A549 (cell line): ENCODE data around the gene ACER2. TPM values are rescaled to one million over a fixed set of nuclear protein-coding genes. Genes with fewer than 3 reads are reported as not detected.

Source experiments
- ATAC-seq, 2 experiments: fragments of 200-7000 bp in 1 of 2; fragments of >200 bp in 1 of 2; cut with Nextera tagmentation in 1 of 2; cut with Tn5 transposase in 1 of 2; 3 replicates each; pipeline versions ENCODE4 v1.8.0 to v1.9.1; 2018 to 2020; ENCODE audit warnings: mild to moderate bottlenecking in 1 of 2, moderate library complexity in 1 of 2
- CTCF ChIA-PET: fragments of 300-600 bp; sonication (Branson Sonifier 250); formaldehyde crosslinking; extraction: SDS; loops from one replicate; lab custom pipeline; 2021; ENCODE audit warnings: antibody characterized with exemption, inconsistent platforms; lab: Yijun Ruan, JAX
- POLR2A ChIA-PET: fragments of 350-600 bp; formaldehyde crosslinking; extraction: SDS; loops from one replicate; lab custom pipeline; 2021; ENCODE audit warnings: antibody characterized with exemption, inconsistent platforms; lab: Yijun Ruan, JAX
- DNase-seq, 2 experiments: peaks; one replicate each; pipeline versions ENCODE4 v3.0.0 to v3.0.0-alpha.2; 2011 to 2016; ENCODE audit warnings: low read depth in 1 of 2, low spot score in 1 of 2
- FAIRE-seq: peaks from 2 replicates; lab custom pipeline; 2011; peaks lifted over from hg19 to GRCh38; lab: Jason Lieb, UNC
- H3K27ac ChIP-seq, 2 experiments: fragments of >200 bp; sonication (Bioruptor Twin); formaldehyde crosslinking; 3 replicates each; pipeline ENCODE4 v1.5.1; 2016 to 2017
- H3K4me1 ChIP-seq: fragments of >200 bp; sonication (Bioruptor Twin); formaldehyde crosslinking; 3 replicates; pipeline ENCODE4 v1.6.1; 2016
- H3K4me2 ChIP-seq: fragments of >200 bp; sonication (Bioruptor Twin); formaldehyde crosslinking; 3 replicates; pipeline ENCODE4 v1.6.1; 2016
- H3K4me3 ChIP-seq: fragments of >200 bp; sonication (Bioruptor Twin); formaldehyde crosslinking; 3 replicates; pipeline ENCODE4 v1.5.1; 2016
- H3K9me3 ChIP-seq: fragments of >200 bp; sonication (Bioruptor Twin); formaldehyde crosslinking; 3 replicates; pipeline ENCODE4 v1.6.1; 2016
- BHLHE40 ChIP-seq: IDR thresholded peaks from 2 replicates; pipeline ENCODE4 v1.6.1; 2012; ENCODE audit warnings: low read depth, low read length, inconsistent platforms
- CBX2 ChIP-seq: fragments of 200-600 bp; sonication (generic); IDR thresholded peaks from 2 replicates; pipeline ENCODE4 v1.6.1; 2016; ENCODE audit warnings: low read depth, mild to moderate bottlenecking, borderline replicate concordance
- EHF ChIP-seq: fragments of 250-450 bp; sonication (Bioruptor Pico); IDR thresholded peaks from 2 replicates; pipeline ENCODE4 v1.5.0; 2020; ENCODE audit warnings: mild to moderate bottlenecking
- EHMT2 ChIP-seq: fragments of 200-600 bp; sonication (generic); IDR thresholded peaks from 2 replicates; pipeline ENCODE4 v1.6.1; 2016; ENCODE audit warnings: antibody characterized with exemption, low read depth, mild to moderate bottlenecking, moderate library complexity
- ESRRA ChIP-seq: fragments of 150-350 bp; IDR thresholded peaks from 2 replicates; pipeline ENCODE4 v1.6.1; 2014; ENCODE audit warnings: mild to moderate bottlenecking, low read length, borderline replicate concordance
- FOXS1 ChIP-seq: fragments of 250-450 bp; sonication (Bioruptor Pico); IDR thresholded peaks from 2 replicates; pipeline ENCODE4 v1.5.0; 2020; ENCODE audit warnings: mild to moderate bottlenecking, moderate library complexity
- GATA3 ChIP-seq: IDR thresholded peaks from 2 replicates; pipeline ENCODE4 v1.6.1; 2012; ENCODE audit warnings: borderline replicate concordance
- HOXB13 ChIP-seq: fragments of 250-450 bp; sonication (Bioruptor Pico); IDR thresholded peaks from 2 replicates; pipeline ENCODE4 v1.5.0; 2020; ENCODE audit warnings: low read depth, mild to moderate bottlenecking, moderate library complexity
- JUNB ChIP-seq: fragments of >200 bp; sonication (Bioruptor Twin); formaldehyde crosslinking; IDR thresholded peaks from 2 replicates; pipeline ENCODE4 v1.6.1; 2016
- MAFK ChIP-seq: fragments of 450-650 bp; IDR thresholded peaks from 2 replicates; pipeline ENCODE4 v1.6.1; 2014; ENCODE audit not compliant: partially characterized antibody
- MAZ ChIP-seq: fragments of 150-350 bp; IDR thresholded peaks from 2 replicates; pipeline ENCODE4 v1.6.1; 2014; ENCODE audit warnings: antibody characterized with exemption, low read depth, low read length, borderline replicate concordance
- NPAS2 ChIP-seq: fragments of 250-450 bp; sonication (Bioruptor Pico); IDR thresholded peaks from 2 replicates; pipeline ENCODE4 v1.8.0; 2022; ENCODE audit warnings: mild to moderate bottlenecking, moderate library complexity, borderline replicate concordance
- PHF8 ChIP-seq: fragments of 200-600 bp; sonication (generic); IDR thresholded peaks from 2 replicates; pipeline ENCODE4 v1.6.1; 2016; ENCODE audit warnings: low read depth, mild to moderate bottlenecking, antibody characterized with exemption, moderate library complexity, borderline replicate concordance
- POLR2A ChIP-seq: IDR thresholded peaks from 2 replicates; pipeline ENCODE4 v1.6.1; 2012; ENCODE audit warnings: mild to moderate bottlenecking, low read length
- POLR2AphosphoS2 ChIP-seq: conservative IDR thresholded peaks from 2 replicates; pipeline ENCODE4 v1.6.1; 2012; ENCODE audit warnings: low read length, improper control_type of control experiment, inconsistent platforms
- RAD21 ChIP-seq, 2 experiments: fragments of >200 bp in 1 of 2; sonication (Bioruptor Twin) in 1 of 2; formaldehyde crosslinking in 1 of 2; IDR thresholded peaks in 1 of 2; conservative IDR thresholded peaks in 1 of 2; 2 replicates in 1 of 2; 3 replicates in 1 of 2; pipeline ENCODE4 v1.6.1; 2012 to 2018; ENCODE audit warnings: inconsistent platforms in 1 of 2
- SREBF2 ChIP-seq: fragments of 450-650 bp; IDR thresholded peaks from 2 replicates; pipeline ENCODE4 v1.6.1; 2014; ENCODE audit warnings: mild to moderate bottlenecking, moderate library complexity
- ZC3H11A ChIP-seq: fragments of 450-650 bp; IDR thresholded peaks from 2 replicates; pipeline ENCODE4 v1.6.1; 2014; ENCODE audit warnings: antibody characterized with exemption, mild to moderate bottlenecking
- WGBS: methylation state at CpG from one replicate; pipeline ENCODE4 v1.1.6; 2017; ENCODE audit errors: missing lambda C conversion rate; 5-methylcytosine and 5-hydroxymethylcytosine counted together
- polyA plus RNA-seq, 4 experiments: library from polyadenylated mRNA; depleted of rRNA in 3 of 4; stranded (reverse); fragments of >200 nt; fragmentation: RNase III in 1 of 4; extraction: RNeasy Plus Mini Kit Qiagen cat#74134 plus additional on column Dnase treatment in 1 of 4; gene quantifications; 2 replicates in 3 of 4; 3 replicates in 1 of 4; pipeline ENCODE4 v1.2.3, GENCODE V29; 2011 to 2017
- TF ChIP-seq, protein P1 (sequence below): fragments of 250-450 bp; sonication (Bioruptor Pico); IDR thresholded peaks from 2 replicates; pipeline ENCODE4 v1.5.0; 2020; ENCODE audit warnings: low read depth, mild to moderate bottlenecking, moderate library complexity
- TF ChIP-seq, protein P2 (sequence below): fragments of 200-600 bp; sonication (generic); IDR thresholded peaks from 2 replicates; pipeline ENCODE4 v1.6.1; 2016; ENCODE audit warnings: antibody characterized with exemption, mild to moderate bottlenecking, moderate library complexity
- TF ChIP-seq, protein P3 (sequence below): fragments of 150-350 bp; IDR thresholded peaks from 2 replicates; pipeline ENCODE4 v1.6.1; 2014; ENCODE audit warnings: low read depth, mild to moderate bottlenecking, low read length
- TF ChIP-seq, protein P4 (sequence below): fragments of 250-450 bp; sonication (Bioruptor Pico); IDR thresholded peaks from 2 replicates; pipeline ENCODE4 v1.5.0; 2021; ENCODE audit warnings: mild to moderate bottlenecking, moderate library complexity, borderline replicate concordance
- TF ChIP-seq, protein P5 (sequence below): IDR thresholded peaks from 2 replicates; pipeline ENCODE4 v1.6.1; 2012
- TF ChIP-seq, protein P6 (sequence below): IDR thresholded peaks from 2 replicates; pipeline ENCODE4 v1.6.1; 2012; ENCODE audit warnings: low read depth, borderline replicate concordance

ACER2 gene
- polyA plus RNA-seq, 2 of the 4 experiments (the other 2 are of a cell fraction), result 1.1 to 3.7 TPM

DNA sequence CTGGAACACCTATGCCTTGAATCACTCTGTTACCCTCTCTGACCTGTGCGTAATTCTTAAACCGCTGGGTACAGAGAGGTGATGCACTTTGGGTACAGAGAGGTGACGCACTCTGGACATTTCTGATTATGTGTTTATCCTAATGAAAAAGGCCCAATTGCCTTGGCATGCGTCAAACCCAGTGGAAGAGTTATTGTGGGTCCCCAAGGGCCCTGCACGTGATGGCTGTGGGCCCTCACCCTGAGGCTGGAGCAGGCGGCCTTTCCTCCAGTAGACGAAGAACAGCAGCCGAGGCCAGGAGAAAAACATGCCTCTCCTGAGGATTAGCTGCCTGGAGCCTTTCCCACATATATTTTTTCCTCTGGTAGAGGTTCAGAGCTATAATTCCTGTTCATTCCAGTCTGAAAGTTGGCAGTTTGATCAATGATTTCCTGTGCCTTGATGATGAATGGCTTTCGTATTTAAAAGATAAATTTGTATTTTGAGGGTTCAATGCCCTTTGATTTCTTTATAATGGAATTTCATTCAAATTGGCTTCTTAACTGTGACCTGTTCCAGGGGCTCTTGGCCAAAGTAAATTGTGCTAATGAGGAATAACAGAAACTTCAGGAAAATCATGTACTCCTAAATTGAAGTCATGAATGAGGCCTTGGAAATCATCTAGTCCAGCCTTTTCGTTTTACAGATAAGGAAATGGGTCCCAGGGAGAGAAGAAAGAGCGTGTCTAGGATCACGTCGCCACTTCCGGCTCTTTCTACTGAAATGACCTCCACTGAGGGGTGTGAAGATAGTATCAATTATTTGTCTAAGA lies 22.8 kb downstream of the ACER2 start:
- ChIA-PET POLR2A (no interaction called here), CTCF (interaction anchor here (2.0 kb wide), 1 partner anchor 33 kb away, joined by 15 read pairs; no protein-coding TSS in a partner anchor)
- FAIRE-seq (no peak), ATAC-seq (no peak), DNase-seq (no peak)
- Histone ChIP-seq H3K4me1 (no peaks in the 10 kb centered on the region), H3K9me3 (no peaks in the 10 kb centered on the region), H3K27ac (no peak overlapping the region), H3K4me3 (no peak overlapping the region), H3K4me2 (no peak overlapping the region)
- WGBS, result 89% methylated on average over 14 of the region's 14 CpGs
- TF ChIP-seq RAD21 (conservative IDR thresholded peaks at IDR 0.05 in 1 of 2, IDR thresholded peaks at IDR 0.05 in 1 of 2) (no peak), EHF (CRISPR knock-in tag) (no peak), SREBF2 (no peak), BHLHE40 (no peak), POLR2AphosphoS2 (no peak), HOXB13 (no peak), GATA3 (no peak), FOXS1 (CRISPR knock-in tag) (no peak), POLR2A (no peak)
- TF ChIP-seq, protein P1, sequence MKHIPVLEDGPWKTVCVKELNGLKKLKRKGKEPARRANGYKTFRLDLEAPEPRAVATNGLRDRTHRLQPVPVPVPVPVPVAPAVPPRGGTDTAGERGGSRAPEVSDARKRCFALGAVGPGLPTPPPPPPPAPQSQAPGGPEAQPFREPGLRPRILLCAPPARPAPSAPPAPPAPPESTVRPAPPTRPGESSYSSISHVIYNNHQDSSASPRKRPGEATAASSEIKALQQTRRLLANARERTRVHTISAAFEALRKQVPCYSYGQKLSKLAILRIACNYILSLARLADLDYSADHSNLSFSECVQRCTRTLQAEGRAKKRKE (CRISPR knock-in tag), result no peak
- TF ChIP-seq, protein P2, sequence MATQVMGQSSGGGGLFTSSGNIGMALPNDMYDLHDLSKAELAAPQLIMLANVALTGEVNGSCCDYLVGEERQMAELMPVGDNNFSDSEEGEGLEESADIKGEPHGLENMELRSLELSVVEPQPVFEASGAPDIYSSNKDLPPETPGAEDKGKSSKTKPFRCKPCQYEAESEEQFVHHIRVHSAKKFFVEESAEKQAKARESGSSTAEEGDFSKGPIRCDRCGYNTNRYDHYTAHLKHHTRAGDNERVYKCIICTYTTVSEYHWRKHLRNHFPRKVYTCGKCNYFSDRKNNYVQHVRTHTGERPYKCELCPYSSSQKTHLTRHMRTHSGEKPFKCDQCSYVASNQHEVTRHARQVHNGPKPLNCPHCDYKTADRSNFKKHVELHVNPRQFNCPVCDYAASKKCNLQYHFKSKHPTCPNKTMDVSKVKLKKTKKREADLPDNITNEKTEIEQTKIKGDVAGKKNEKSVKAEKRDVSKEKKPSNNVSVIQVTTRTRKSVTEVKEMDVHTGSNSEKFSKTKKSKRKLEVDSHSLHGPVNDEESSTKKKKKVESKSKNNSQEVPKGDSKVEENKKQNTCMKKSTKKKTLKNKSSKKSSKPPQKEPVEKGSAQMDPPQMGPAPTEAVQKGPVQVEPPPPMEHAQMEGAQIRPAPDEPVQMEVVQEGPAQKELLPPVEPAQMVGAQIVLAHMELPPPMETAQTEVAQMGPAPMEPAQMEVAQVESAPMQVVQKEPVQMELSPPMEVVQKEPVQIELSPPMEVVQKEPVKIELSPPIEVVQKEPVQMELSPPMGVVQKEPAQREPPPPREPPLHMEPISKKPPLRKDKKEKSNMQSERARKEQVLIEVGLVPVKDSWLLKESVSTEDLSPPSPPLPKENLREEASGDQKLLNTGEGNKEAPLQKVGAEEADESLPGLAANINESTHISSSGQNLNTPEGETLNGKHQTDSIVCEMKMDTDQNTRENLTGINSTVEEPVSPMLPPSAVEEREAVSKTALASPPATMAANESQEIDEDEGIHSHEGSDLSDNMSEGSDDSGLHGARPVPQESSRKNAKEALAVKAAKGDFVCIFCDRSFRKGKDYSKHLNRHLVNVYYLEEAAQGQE, result no peak
- TF ChIP-seq, protein P3, sequence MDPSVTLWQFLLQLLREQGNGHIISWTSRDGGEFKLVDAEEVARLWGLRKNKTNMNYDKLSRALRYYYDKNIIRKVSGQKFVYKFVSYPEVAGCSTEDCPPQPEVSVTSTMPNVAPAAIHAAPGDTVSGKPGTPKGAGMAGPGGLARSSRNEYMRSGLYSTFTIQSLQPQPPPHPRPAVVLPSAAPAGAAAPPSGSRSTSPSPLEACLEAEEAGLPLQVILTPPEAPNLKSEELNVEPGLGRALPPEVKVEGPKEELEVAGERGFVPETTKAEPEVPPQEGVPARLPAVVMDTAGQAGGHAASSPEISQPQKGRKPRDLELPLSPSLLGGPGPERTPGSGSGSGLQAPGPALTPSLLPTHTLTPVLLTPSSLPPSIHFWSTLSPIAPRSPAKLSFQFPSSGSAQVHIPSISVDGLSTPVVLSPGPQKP, result no peak

DNA sequence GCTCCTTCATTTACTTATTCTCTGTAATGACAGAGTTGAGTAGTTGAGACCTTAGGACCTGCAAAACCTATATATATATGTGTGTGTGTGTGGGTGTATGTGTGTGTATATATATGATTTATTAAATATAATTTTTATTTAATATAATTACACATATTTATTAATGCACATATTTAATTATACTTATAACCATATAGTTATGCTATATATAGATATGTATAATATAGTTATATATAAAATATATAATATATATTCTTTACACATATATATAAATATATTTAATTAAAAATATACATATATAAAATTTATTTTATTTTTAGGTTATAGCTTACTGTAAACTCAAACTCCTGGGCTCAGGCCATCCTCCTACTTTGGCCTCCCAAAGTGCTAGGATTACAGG lies 23.7 kb downstream of the ACER2 start:
- Histone ChIP-seq H3K4me2 (no peak overlapping the region), H3K4me1 (no peaks in the 10 kb centered on the region), H3K9me3 (no peaks in the 10 kb centered on the region)
- CTCF ChIA-PET, result interaction anchor here (0.6 kb wide), 2 partner anchors 33 to 85 kb away, joined by 3 read pairs; no protein-coding TSS in a partner anchor
- no peak for ATAC-seq
- no peak for TF ChIP-seq EHMT2
- no peak for TF ChIP-seq MAZ
- TF ChIP-seq JUNB, result no peak
- no peak for TF ChIP-seq PHF8
- TF ChIP-seq, protein P4, sequence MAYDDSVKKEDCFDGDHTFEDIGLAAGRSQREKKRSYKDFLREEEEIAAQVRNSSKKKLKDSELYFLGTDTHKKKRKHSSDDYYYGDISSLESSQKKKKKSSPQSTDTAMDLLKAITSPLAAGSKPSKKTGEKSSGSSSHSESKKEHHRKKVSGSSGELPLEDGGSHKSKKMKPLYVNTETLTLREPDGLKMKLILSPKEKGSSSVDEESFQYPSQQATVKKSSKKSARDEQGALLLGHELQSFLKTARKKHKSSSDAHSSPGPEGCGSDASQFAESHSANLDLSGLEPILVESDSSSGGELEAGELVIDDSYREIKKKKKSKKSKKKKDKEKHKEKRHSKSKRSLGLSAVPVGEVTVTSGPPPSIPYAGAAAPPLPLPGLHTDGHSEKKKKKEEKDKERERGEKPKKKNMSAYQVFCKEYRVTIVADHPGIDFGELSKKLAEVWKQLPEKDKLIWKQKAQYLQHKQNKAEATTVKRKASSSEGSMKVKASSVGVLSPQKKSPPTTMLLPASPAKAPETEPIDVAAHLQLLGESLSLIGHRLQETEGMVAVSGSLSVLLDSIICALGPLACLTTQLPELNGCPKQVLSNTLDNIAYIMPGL (CRISPR knock-in tag), result no peak
- TF ChIP-seq, protein P5, sequence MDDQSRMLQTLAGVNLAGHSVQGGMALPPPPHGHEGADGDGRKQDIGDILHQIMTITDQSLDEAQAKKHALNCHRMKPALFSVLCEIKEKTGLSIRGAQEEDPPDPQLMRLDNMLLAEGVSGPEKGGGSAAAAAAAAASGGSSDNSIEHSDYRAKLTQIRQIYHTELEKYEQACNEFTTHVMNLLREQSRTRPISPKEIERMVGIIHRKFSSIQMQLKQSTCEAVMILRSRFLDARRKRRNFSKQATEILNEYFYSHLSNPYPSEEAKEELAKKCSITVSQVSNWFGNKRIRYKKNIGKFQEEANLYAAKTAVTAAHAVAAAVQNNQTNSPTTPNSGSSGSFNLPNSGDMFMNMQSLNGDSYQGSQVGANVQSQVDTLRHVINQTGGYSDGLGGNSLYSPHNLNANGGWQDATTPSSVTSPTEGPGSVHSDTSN, result no peak
- TF ChIP-seq EHF (CRISPR knock-in tag), result no peak
- TF ChIP-seq NPAS2 (CRISPR knock-in tag), result no peak
- no peak for TF ChIP-seq ZC3H11A
- TF ChIP-seq, protein P6, sequence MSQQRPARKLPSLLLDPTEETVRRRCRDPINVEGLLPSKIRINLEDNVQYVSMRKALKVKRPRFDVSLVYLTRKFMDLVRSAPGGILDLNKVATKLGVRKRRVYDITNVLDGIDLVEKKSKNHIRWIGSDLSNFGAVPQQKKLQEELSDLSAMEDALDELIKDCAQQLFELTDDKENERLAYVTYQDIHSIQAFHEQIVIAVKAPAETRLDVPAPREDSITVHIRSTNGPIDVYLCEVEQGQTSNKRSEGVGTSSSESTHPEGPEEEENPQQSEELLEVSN, result no peak
- no peak for TF ChIP-seq HOXB13
- no peak for TF ChIP-seq FOXS1 (CRISPR knock-in tag)
- no peak for TF ChIP-seq MAFK
- TF ChIP-seq ESRRA, result no peak
- TF ChIP-seq, protein P1 (CRISPR knock-in tag), result no peak
- no peak for TF ChIP-seq CBX2
- TF ChIP-seq, all 56 proteins: peak for 0
- no peak overlapping the region for H3K4me3 ChIP-seq
- FAIRE-seq (no peak), DNase-seq (no peak)
- H3K27ac ChIP-seq, result no peak overlapping the region
- POLR2A ChIA-PET, result no interaction called here
